ENCODE results near the gene CEACAM5. TPM values are rescaled to one million over a fixed set of nuclear protein-coding genes. Genes with fewer than 3 reads are reported as not detected.

CEACAM5 gene
- total RNA-seq (2.7 and 11.5 TPM in 2 replicates), polyA plus RNA-seq (0.96 and 1.5 TPM in 2 replicates)

- Histone ChIP-seq H3K4me2 (no peak within 1 kb of the TSS), H3K4me1 (ENCODE audit: insufficient read depth) (no peaks in the 10 kb centered on the region), H3K27ac (no peak within 1 kb of the TSS), H3K79me2 (no peaks in the 10 kb centered on the region), H3K27me3 (no peaks in the 10 kb centered on the region), H3K4me3 (no peak within 1 kb of the TSS), H3K9me3 (ENCODE audit: low read depth) (no peaks in the 10 kb centered on the region), H2AFZ (no peak within 1 kb of the TSS), H4K20me1 (ENCODE audit: insufficient read depth, poor library complexity, severe bottlenecking) (no peaks in the 10 kb centered on the region), H3K9me2 (replicated peaks; ENCODE audit: insufficient read depth) (no peaks in the 10 kb centered on the region), H3K36me3 (replicated peaks; ENCODE audit: insufficient read depth, low read depth) (no peaks in the 10 kb centered on the region)
- 34% methylated on average over 4 of the region's 4 CpGs for whole genome bisulfite sequencing (ENCODE audit: low lambda C conversion rate, missing lambda C conversion rate)
- DNase-seq (ENCODE audit: low spot score): no peak
- TF ChIP-seq EZH2phosphoT487 (IDR thresholded peaks at IDR 0.05; ENCODE audit: low read depth, severe bottlenecking, unreplicated experiment): no peak
- TF ChIP-seq CTCF (IDR thresholded peaks at IDR 0.05; ENCODE audit: poor library complexity): no peak
- TF ChIP-seq EZH2 (IDR thresholded peaks at IDR 0.05; ENCODE audit: borderline replicate concordance): no peak
Measured at GRCh38 chr19:41708481-41708880, at the start of gene CEACAM5. TSS of gene CEACAM5 (plus strand) at chr19:41708626. CDS start at chr19:41708732, 106 bp downstream.

DNA sequence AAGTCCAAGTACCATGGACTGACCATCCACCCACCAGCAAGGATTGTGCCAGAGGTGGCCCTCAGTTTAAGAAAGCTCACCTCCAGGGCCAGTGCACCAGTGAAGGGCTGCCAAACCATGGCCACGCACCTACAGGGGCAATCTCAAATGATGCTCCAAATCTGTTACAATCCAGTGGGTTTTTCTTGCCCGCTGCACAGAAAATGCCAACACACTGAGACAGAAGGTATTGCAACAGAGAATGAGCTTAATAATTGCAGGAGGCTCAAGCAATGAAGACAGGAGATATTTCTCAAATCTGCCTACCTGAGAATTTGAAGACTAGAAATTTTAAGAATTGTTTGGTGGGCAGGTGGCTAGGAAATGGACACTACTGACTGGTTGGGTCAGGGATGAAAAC is 42.4 kb upstream of the CEACAM5 start:
- peaks cover 3% of the 10 kb centered on the region for H3K9me3 ChIP-seq (ENCODE audit: low read depth)
- H4K20me1 ChIP-seq (ENCODE audit: insufficient read depth, poor library complexity, severe bottlenecking): no peaks in the 10 kb centered on the region
- H3K4me1 ChIP-seq (ENCODE audit: insufficient read depth): no peaks in the 10 kb centered on the region
- no peaks in the 10 kb centered on the region for H3K79me2 ChIP-seq
- H3K27me3 ChIP-seq: no peaks in the 10 kb centered on the region
- H3K27ac ChIP-seq: no peak overlapping the region
- 54% methylated on average over 2 of the region's 2 CpGs for WGBS (ENCODE audit: low lambda C conversion rate, missing lambda C conversion rate)
- no peaks in the 10 kb centered on the region for H3K36me3 ChIP-seq (replicated peaks; ENCODE audit: insufficient read depth, low read depth)
- no peaks in the 10 kb centered on the region for H3K9me2 ChIP-seq (replicated peaks; ENCODE audit: insufficient read depth)
- no peak for DNase-seq (ENCODE audit: low spot score)
- H3K4me3 ChIP-seq: no peak overlapping the region
- H2AFZ ChIP-seq: no peak overlapping the region
- TF ChIP-seq CTCF (IDR thresholded peaks at IDR 0.05; ENCODE audit: poor library complexity): no peak
- TF ChIP-seq EZH2phosphoT487 (IDR thresholded peaks at IDR 0.05; ENCODE audit: low read depth, severe bottlenecking, unreplicated experiment): no peak
- no peak for TF ChIP-seq EZH2 (IDR thresholded peaks at IDR 0.05; ENCODE audit: borderline replicate concordance)
- H3K4me2 ChIP-seq: no peak overlapping the region

- TF ChIP-seq EZH2phosphoT487 (IDR thresholded peaks at IDR 0.05; ENCODE audit: low read depth, severe bottlenecking, unreplicated experiment) (no peak), EZH2 (IDR thresholded peaks at IDR 0.05; ENCODE audit: borderline replicate concordance) (no peak), CTCF (IDR thresholded peaks at IDR 0.05; ENCODE audit: poor library complexity) (no peak)
- Histone ChIP-seq H3K27me3 (no peaks in the 10 kb centered on the region), H3K79me2 (no peaks in the 10 kb centered on the region), H3K4me2 (no peak overlapping the region), H3K9me3 (ENCODE audit: low read depth) (peaks cover 3% of the 10 kb centered on the region), H4K20me1 (ENCODE audit: insufficient read depth, poor library complexity, severe bottlenecking) (no peaks in the 10 kb centered on the region), H3K4me3 (no peak overlapping the region), H3K4me1 (ENCODE audit: insufficient read depth) (no peaks in the 10 kb centered on the region), H3K27ac (no peak overlapping the region), H3K36me3 (replicated peaks; ENCODE audit: insufficient read depth, low read depth) (no peaks in the 10 kb centered on the region), H3K9me2 (replicated peaks; ENCODE audit: insufficient read depth) (no peaks in the 10 kb centered on the region), H2AFZ (no peak overlapping the region)
- no peak for DNase-seq (ENCODE audit: low spot score)
- 33% methylated on average over 1 of the region's 1 CpG for WGBS (ENCODE audit: low lambda C conversion rate, missing lambda C conversion rate)
Measured at GRCh38 chr19:41668315-41668714, 40.1 kb upstream of the CEACAM5 start.

GRCh38 chr19:41670755-41671154 is 37.7 kb upstream of the CEACAM5 start:
- H3K4me3 ChIP-seq: no peak overlapping the region
- H3K27ac ChIP-seq: no peak overlapping the region
- no peaks in the 10 kb centered on the region for H3K4me1 ChIP-seq (ENCODE audit: insufficient read depth)
- no peaks in the 10 kb centered on the region for H3K27me3 ChIP-seq
- H4K20me1 ChIP-seq (ENCODE audit: insufficient read depth, poor library complexity, severe bottlenecking): no peaks in the 10 kb centered on the region
- H2AFZ ChIP-seq: no peak overlapping the region
- H3K9me2 ChIP-seq (replicated peaks; ENCODE audit: insufficient read depth): no peaks in the 10 kb centered on the region
- no peak for TF ChIP-seq EZH2 (IDR thresholded peaks at IDR 0.05; ENCODE audit: borderline replicate concordance)
- no peak for TF ChIP-seq CTCF (IDR thresholded peaks at IDR 0.05; ENCODE audit: poor library complexity)
- TF ChIP-seq EZH2phosphoT487 (IDR thresholded peaks at IDR 0.05; ENCODE audit: low read depth, severe bottlenecking, unreplicated experiment): no peak
- H3K36me3 ChIP-seq (replicated peaks; ENCODE audit: insufficient read depth, low read depth): no peaks in the 10 kb centered on the region
- H3K9me3 ChIP-seq (ENCODE audit: low read depth): peaks cover 3% of the 10 kb centered on the region
- no peak for DNase-seq (ENCODE audit: low spot score)
- no peak overlapping the region for H3K4me2 ChIP-seq
- no peaks in the 10 kb centered on the region for H3K79me2 ChIP-seq

All from hepatocyte (in vitro differentiated cells).